HG02642 (cell line): ENCODE results near the gene CCSAP.
"Not testable (repeated sequence)": the region's sequence is repeated elsewhere in the genome, so short reads cannot be mapped to it uniquely, and the experiment has no call there.

Experiments used
- ATAC-seq: cut with Tn5 transposase; IDR thresholded peaks from one replicate; pipeline ENCODE4 v1.9.1; 2021; ENCODE audit warnings: mild to moderate bottlenecking; ENCODE audit not compliant: unreplicated experiment, poor library complexity

Gene CCSAP, protein sequence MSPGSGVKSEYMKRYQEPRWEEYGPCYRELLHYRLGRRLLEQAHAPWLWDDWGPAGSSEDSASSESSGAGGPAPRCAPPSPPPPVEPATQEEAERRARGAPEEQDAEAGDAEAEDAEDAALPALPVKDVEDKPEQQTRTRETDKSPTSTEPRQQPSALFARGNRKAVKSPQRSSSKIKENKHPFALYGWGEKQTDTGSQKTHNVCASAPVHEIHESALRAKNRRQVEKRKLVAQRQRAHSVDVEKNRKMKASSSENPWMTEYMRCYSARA

DNA sequence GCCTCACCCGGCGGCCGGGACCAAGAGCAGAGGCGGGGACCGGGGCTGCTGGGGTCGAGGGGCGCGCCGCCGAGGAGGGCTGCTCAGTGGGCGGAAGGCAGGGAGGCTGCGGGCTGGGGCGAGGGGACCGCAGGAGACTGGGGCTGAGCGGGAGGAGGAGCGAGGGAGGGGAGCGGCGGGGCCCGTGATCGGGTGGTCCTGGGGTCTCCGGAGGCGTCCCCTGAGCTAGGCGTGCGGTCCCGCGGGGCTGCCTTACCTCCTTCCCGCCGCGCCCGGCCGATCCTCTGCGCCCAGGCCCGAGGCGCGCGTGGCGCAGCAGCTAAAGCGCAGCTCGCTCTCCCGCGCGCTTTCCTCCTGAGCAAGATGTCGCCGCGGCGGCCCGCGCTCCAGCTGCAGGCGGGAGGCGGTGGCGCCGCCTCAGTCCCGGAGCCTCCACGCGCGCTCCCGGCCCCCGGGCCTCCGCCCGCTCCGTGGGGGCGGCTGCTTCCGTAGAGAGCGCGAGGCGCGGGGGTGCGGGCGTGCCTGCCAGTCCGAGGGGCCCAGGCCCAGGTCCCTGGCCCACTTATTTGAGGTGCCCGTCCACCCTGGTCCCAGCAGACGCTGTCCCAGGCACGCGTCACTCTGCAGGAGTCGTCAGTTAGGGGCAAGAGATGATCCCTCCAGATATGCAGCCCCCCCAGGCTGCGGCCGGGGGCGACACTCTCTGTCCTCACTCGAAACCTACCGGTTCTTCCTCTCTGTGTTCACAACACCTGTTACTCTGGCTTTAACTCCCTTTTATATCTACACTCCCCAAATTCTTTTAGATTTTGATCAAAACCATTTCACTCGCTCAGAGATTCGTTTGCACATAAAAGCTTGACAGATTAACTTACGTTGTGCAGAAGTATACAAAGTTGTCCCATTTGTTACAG, at the start of gene CCSAP:
CCSAP (minus strand) TSS at position 392 of the 914 bp plus-strand sequence. CDS start 582 bp downstream, outside the sequence.
- ATAC-seq, result peak; percentile 52

GRCh38 chr1:229390130-229390529, 47.3 kb upstream of the CCSAP start:
- ATAC-seq, result no peak

DNA sequence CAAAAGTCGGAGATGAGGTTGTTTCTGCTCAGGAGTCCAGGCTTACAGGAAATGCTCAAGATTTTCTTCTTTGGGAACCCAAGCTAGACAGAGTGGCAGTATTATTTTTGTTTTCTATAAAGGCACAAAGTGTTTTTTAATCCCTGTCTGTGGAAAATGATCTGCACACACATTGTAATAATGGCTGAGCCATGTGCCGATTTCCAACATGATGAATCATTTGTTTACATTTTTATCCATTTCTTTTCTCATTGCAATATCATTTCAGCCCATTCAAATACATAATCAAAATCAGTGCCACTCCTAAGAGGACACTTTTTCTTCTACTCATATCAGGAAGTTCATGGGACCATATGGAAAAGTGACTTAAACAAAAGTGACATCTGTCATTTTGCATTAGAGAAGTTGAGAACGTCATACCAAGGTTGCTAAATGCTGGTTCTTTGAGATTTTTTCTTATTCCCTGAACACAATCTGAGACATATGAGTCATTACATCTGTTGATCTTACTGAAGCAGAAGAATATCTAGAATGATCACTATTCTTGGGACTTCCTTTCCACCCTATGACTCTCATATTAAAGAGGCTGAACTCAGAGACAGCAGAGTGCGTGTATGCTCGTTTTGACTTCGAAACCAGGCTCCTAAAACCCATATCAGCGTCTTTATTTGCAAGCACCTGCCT, 46.2 kb upstream of the CCSAP start:
- no peak for ATAC-seq

DNA sequence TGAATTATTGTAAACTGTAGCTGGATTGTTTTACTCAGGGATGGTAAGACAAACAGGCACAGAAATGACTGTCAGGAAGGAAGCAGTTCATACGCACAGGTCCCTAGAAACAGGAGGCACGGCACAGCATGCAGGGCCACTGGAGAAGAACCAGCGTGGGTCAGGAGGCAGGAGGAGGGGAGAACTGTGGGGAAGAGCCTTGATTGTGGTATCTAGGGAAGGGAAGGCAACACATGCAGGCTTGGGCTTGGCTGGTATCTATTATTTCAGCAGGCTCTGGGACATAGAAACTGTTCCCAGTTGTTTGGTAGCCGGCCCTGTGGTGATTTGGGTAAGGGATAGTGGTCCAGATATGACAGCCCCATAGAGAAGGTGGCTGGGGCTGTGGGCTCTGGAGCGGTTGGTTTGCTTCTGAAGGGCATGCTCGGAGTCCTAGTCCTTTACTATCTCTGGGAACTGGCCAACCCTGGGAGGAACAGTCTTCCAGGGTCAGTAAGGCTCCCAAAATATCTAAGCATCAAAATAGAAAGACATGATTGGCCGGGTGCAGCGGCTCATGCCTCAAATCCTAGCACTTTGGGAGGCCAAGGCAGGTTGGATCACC, 43.1 kb upstream of the CCSAP start:
- no peak for ATAC-seq

GRCh38 chr1:229384822-229385221, 42.0 kb upstream of the CCSAP start:
- ATAC-seq, result no peak

- ATAC-seq, result no peak
Measured at GRCh38 chr1:229383961-229384360, 41.1 kb upstream of the CCSAP start.

DNA sequence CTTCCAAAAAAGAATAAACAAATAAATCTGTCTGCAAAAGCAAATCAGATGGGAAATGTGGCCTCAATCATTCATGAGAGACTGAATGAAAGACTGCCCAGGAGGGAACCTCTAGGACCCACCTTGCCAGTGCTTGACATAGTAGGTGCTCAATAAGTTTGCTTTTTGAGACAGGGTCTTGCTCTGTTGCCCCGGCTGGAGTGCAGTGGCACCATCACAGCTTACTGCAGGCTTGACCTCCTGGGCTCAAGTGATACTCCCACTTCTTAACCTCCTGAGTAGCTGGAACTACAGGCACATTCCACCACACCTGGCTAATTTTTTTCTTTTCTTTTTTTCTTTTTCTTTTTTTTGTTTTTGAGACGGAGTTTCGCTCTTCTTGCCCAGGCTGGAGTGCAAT, 40.3 kb upstream of the CCSAP start:
- ATAC-seq, result no peak

DNA sequence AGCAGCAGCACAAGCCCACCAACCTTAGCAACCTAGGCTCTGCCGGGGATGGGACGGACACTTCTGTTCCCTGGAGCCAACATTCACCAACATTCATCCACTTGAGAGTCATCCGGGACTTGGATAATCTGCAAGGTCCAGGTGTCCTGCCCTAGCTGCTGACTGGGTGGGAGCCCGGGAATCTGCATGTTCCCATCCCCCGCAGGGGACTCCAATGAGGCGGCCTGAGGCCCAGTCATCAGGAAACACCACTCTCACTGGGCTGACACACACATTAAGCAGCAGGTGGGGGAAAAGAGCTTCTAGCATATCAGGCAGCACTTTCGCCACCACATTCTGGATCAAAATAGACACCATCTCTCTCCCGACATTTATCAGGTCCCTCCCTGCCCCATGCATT, 38.4 kb upstream of the CCSAP start:
- no peak for ATAC-seq

- no peak for ATAC-seq
Measured at GRCh38 chr1:229380536-229381160, 37.8 kb upstream of the CCSAP start.

GRCh38 chr1:229379846-229380245, 37.0 kb upstream of the CCSAP start:
- ATAC-seq, result no peak

- ATAC-seq, result no peak
Measured at GRCh38 chr1:229378586-229379367, 35.9 kb upstream of the CCSAP start.

- ATAC-seq, result not testable (repeated sequence)
Measured at GRCh38 chr1:229378035-229378434, 35.2 kb upstream of the CCSAP start.

- ATAC-seq, result no peak
Measured at GRCh38 chr1:229377429-229377828, 34.6 kb upstream of the CCSAP start.

- ATAC-seq, result no peak
Measured at GRCh38 chr1:229376521-229376920, 33.7 kb upstream of the CCSAP start.

DNA sequence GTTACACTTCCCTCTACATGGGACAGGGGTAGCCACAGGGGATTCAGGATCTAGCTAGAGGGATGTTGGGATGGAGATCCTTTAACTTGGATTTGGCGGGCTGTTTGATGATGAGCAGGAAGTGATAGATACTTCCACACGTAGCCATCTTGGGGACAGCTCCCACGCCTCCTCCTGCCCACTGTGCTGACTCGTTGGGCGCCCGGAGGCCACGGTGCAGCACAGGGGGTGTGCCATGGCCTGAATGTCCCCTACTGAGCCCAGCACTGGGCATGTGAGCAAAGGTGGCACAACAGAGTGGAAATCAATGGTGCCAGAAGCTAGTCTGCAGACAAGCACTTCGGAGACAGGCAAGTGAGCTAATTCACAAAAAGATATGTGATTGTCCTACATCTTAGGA, 31.6 kb upstream of the CCSAP start:
- no peak for ATAC-seq

DNA sequence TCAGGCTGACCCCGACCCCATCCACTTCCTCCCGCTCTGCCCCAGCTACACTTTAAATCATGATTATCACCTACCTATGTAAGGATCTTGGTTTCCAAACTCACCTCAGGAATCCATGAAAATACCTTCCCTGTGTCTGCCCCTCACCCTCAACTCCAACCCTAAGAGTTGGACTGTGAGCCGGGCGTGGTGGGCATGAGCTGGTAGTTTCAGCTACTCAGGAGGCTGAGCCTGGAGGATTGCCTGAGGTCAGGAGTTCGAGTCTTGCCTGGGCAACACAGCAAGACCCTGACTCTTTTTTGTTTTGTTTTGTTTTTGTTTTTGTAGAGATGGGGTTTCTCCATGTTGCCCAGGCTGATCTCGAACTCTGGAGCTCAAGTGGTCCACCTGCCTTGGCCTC, 30.5 kb upstream of the CCSAP start:
- ATAC-seq, result no peak

DNA sequence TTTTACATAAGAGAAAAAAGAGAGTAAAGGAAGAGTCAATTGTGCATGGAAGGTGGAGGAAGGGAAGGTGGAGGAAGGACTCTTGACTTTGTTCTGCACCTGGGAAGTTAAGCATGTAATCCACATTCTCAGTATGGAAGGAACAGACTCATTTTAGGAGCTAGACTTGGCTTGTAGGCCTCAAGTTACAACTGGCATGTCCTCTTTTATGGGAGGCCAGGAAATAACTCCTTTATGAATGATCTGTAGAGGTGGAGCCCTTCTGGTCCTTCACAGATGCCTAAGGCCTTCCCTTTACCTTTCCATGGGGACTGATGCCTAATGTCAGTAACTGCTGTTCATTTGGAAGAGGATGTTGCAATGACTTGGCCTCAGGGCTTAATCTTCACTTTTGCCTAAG, 29.4 kb upstream of the CCSAP start:
- no peak for ATAC-seq

DNA sequence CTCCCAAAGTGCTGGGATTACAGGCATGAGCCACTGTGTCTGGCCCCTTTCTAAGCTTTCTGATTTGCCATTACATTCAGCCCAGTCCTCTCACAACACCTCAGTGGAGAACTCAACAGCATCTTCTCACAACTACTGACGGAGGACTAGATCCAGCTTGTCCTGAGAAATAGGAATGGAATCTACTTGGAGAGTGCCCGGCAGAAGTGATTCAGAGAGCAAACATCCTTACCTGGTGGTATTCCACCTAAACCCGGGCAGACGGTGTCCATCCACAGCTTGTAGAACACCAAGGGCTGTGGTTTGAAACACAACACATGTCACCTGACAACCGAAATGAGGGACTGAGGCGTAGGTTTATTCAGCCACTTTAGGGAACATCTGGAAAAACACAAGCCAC, 28.8 kb upstream of the CCSAP start:
- no peak for ATAC-seq

- ATAC-seq, result no peak
Measured at GRCh38 chr1:229370601-229371021, 27.8 kb upstream of the CCSAP start.
